NCI-H748 (cell line): ENCODE measurements around the gene GASK1B.

Experiments used
- DNase-seq: peaks from one replicate; lab custom pipeline; 2025; ENCODE audit not compliant: unreplicated experiment; lab: John Stamatoyannopoulos, UW

GASK1B gene

DNA sequence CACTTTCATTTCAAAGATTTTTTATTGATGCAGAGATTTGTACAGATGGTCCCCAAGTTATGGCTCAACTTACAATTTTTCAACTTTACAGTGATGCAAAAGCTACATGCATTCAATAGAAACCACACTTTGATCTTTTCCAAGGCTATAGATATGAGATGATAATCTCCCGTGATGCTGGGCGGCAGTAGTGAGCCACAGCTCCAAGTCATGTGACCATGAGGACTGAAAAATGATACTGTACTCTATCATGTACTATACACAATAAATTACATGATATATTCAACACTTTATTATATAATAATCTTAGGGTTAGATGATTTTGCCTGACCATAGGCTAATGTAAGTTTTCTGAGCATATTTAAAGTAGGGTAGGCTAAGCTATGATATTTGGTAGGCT lies 14.0 kb upstream of the GASK1B start:
- no peak for DNase-seq

DNA sequence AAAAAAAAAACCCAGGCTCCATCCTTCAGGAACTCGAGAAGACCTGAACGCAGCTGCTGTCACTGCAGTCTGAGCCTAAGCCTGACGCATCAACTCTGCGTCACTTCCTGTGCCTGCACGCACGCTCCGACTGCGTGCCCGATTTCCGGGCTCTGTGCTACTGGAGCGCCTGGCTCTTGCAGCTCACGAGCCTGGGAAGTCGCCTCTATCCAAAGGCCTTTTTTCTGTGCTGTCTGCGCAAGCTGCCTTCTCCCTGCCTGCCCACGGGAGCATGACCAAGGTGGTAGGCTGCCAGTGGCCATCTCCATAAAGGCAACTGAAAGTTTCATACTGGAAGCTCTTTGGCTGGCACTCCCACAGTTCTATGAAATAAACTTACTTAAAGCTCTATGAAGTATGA lies 9.9 kb upstream of the GASK1B start:
- no peak for DNase-seq

DNA sequence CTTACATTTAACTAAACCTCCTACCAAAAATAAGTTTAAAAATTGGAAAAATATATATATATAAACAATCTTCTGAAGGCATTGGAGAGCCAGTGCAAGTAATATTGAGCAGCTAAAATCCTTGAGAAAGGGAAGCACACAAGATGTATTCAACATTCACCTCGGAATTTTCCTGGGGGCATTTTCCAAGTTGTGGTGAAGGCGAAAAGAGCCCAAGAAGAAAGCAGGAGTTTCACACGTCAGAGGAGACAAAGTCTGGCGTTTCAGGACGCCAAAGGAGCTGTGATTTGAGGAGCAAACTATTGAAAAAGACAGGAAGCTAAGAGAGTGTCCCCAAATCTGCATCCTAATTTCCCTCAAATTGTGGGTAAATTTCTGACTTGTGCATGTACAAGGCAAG lies 9.1 kb upstream of the GASK1B start:
- DNase-seq, result no peak

DNA sequence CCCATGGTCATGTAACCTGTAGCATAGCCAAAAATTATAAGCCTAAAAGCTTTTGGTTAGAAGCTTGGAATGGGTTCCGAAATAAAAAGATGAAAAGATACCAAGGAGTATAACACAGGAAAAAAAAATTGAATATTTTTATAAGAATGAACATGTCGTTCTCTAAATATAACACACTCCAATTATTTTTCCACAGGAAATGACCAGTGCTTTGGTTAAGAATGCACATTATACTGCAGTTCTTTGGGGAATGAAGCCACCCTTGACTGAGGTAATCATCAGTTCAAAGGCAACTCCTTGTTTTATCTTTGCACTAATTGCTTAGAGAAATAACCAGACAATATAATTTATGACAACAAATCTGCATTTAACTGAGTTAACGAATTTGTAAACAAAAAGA lies 6.6 kb upstream of the GASK1B start:
- DNase-seq, result no peak

DNA sequence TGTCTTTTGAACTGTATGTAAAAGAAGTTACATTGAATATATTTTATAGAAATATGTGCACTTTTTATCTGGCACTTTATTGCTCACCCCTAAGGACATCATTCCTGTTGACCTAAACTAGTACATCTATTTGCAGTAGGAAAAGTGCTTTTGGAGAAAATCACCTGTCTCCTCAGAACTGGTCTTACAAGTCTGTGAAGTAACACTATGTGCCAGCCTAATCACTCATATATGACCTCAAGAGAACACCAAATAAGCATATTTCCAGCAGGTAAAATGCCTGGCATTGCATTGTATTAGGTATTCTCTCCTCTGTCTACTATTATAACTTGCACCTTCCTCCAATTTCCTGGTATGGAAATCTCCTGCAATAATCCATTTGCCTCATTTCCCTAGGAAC lies 4.0 kb upstream of the GASK1B start:
- DNase-seq, result no peak

DNA sequence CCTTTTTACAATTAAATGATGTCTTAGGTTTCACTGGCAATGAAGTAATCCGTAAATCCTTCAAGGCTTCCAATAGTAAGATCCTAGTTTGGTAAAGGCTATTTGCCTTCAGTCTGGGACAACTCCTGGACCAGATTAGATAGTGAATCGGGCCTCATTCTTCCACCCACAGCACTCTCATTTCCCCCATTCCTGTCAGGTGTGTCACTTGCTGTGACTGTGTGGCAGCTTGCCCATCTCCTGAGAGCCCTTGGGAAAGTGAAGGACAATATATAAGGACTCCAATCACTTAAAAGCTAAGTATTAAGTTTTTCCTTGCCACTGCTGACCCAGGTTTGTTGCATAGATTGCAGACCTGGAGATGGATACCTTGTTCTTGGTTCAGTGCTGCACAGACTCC lies 3.3 kb upstream of the GASK1B start:
- no peak for DNase-seq

DNA sequence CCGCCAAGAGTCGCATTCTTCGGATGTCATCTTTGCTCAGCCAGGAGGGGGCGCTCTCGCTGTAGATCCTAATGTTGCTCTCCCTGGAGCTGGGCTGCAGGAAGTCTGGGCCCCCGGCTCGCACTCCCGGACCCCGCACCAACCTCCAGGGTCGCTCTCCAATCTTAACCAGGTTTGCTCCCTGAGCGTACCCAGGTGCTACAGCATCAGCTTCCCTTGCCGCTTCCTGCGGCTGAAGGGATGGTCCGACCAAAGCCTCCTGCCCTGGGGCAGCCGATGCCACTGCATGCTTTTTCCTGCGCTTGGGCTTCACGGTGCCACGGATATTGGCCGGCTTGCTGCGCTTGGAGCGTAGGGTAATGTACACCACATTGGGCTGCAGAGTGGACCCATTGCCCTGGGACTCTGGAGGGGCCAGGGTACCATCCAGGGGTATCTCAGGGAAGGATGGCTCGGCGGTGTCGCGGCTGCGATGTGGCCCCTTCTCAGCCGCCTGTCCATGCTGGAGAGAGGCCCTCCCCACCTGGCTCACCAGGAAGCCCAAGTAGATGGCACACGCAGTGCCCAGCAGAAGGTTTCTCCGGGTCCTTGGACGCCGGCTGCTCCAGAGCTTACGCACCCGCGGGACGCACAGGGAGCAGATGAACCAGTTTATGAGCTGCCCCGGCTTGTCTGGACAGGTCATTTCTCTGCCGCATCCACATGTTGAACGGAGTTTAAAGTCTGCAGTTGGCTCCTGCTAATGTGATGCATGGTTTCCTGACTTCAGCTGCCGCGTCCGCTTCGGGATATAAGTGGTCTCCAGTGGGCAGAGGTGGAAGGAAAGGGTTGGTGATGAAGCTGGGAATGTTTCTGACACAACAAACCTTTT lies 1.9 kb downstream of the GASK1B start:
- no peak for DNase-seq

DNA sequence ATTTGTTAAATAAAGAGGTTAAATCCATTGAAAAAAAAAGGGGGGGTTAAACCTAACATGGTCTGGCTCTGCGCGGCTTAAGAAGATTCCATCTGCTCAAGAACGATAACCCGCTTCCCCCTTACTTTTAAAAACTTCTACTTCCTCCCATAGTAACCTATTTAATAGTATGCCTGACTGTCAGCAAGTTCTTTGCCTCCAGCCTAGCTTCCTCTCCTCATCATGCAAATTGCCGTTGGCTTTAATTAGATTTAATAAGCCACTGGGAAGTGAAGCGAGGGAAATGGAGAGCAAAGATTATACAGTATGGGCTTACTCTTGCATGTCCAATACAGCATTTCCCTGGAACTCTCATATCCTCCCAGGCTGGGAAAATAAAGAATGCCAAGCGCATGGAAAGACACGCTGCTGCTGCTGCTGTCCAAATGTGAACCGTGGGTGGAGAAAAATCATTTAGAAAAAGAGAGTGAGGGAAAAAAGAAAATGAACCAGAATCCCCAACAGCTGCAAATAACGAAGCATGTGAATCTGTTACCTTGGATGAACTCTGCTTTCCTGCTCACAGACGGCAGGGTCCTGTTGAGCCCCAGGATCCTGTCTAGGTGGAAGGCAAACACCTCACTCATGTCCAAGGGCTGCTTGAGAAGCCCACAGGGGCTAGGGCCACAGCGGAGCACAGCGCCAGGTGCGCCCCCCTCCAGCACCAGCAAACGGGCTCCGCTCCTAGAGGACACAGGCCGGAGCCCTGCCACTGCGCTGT lies 2.7 kb downstream of the GASK1B start:
- DNase-seq, result peak; percentile 3

DNA sequence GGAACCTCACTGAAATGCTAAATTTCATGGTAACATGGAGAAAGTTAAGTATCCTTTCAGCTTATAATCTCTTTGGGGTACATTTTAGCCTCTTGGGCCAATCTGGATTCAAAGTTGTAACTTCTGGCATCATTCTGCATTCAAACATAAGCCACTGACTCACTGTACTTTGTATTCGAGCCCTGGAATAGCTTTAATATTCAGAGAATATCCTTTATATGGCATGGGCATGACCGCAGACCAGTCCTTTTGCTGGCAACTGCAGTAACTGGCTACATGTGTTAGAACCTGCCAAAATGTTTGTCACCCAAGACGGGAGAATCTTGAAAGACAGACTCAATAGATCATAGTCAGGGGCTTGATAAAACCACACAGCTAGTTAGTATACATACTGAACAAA lies 3.3 kb downstream of the GASK1B start:
- DNase-seq, result no peak

DNA sequence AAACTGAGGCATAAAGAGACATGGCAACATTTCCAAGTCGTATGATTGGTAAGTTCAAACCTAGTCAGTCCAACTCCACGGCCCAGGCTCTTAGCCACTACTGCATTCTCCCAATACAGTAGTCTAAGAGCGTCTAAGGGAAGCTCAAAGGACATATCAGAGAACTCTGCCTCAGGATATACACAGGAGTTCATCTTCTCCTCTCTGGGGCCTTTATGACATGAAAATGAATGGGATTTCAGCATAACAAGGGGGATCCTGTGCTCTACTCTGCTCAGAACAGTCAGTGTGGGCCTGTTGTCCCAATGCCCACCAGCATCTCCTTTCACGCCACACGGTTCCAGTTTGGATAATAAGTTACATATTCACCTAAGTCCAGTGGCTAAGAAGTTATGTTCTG lies 4.2 kb downstream of the GASK1B start:
- DNase-seq, result no peak

DNA sequence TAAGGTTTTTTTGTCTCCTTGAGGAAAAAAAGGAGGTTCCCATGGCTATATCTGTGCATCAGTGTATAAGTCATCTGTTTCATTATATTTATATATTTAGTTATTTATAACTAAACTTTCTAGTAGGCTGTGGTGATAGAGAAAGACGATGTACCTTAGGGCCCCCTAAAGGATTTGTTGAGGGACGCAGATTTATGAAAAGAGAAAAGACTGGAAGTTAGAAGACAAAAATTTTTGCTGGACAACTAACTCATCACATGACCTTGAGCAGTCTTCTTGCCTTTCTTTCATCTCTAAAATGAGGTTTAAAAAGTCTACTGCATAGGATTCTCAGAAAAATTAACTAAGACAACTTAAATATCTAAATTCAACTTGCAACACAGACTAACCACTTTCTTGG lies 6.1 kb downstream of the GASK1B start:
- DNase-seq, result no peak

DNA sequence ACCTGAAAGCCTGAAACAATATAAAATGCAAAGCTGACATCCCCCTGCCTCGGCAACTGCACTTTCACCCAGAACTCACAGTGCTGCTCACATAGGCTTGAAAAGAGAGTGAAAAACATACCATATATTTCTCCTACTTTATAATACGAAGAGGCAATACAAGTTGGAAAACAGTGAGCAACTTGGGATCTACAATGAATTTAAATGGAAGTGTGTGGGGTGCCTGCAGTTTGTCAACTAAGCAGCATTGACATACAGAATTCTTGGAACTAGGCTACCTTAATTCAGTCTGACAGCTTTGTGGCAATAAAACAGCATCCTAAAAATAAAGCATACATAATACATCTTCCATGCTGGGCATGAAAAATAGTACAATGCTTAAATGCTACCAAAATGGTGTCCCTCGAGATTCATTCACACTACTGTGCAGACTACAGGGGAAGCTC lies 8.0 kb downstream of the GASK1B start:
- no peak for DNase-seq

DNA sequence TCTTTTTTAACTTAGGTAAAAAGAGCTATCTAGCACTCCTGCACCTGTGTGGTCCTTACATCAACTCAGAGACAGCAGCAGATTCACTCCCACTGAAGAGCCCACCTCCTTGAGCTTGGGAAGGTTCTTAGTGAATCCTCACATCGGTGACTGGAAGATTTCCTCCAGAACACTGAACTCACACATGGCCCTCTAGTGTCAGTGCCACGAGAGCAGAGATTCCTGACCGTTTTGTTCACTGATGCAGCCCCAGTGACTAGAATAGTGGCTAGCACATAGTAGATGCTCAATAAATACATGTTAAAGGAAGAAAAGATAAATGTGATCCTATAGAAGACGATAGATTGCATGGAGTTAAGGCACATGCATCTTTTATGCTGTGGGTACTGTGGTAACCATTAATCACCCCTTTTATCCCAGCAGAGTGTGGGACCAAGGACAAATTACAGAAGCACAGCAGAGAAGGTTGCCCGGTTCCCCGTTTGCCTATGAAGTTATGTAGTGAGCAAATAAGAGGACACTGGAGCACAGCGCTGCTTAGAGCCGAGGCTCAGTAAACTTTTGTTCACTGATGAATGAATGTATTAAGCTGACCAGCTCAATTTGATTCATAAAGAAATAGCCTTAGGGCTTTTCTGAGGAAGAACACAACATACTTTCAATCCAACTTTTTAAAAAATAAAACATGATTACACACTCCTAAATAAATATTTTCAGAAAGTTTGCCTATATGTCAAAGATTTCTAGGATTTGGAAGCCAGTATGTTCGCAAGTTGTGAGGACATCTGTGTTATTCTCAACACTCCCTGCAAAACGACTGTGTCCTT lies 8.7 kb downstream of the GASK1B start:
- DNase-seq, result no peak

DNA sequence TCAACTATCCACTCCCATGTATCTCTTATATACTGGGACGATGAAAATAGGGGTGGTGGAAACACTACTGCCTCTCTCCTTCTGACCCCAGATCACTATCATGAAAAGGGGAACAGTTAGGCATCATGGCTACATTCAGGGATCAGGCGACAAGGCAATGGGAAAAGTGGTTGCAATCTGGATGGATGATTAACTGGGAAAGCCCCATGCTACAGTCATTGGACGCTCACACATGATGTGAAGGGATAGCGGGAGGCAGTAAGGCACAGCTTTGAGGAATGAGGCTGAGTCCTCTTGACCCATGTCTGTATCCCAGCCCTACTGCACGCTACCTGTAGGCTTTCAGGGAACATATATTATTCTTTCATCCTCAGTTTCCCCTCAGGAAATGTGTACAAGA lies 10.2 kb downstream of the GASK1B start:
- DNase-seq, result no peak

DNA sequence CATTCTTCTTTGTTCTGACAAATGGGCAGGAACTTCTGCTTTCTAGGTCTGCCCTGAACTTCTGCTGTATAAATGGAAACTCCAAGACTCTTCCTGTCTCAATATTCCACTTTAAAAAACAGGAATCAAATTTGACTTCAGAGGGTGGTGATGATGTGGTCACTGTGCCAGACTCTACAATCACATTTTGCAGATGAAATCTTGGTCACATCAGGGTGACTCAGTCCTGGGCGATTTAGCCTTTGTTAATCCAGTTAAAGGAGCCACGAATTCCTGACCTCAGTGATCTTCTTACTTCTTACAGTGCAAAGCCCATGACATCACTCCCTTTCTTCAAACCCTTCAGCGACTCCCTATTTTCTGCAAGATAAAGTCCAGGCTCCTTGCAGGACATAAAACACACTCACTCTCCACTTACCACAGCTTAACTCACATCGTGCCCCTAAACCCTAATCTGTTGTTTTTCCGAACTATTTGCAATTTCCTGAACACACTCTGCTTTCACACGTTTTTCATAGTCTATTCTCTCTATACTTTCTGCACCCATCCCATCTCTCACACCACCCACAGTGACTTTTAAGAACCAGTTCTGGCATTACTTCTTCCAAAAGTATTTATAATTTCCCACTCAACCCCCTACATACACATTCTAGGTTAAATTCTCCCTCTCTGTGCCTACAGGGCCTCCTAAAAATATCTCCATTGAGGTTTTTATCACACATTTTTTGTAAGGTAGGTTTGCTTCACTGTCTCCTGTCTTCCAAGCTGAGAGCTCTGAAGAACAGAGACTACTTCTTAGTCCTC lies 11.1 kb downstream of the GASK1B start:
- DNase-seq, result no peak

DNA sequence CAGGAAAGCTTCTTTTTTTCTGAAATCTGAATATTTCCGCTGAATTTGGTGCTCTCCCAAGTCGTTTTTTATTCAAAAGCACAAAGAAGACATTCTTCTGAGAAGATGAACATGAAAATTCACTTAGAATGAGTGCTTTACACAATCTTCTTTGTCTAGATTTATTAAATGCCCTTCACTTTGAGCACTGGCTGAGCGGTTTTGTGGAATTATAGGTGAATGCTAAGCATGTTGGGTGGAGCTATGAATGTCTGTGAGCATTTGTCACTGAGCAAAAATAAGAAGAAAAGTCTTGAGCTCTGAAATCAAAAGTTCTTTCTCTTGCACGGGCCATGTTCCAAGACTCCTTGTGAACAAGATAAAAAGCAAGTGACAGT lies 13.1 kb downstream of the GASK1B start:
- no peak for DNase-seq

DNA sequence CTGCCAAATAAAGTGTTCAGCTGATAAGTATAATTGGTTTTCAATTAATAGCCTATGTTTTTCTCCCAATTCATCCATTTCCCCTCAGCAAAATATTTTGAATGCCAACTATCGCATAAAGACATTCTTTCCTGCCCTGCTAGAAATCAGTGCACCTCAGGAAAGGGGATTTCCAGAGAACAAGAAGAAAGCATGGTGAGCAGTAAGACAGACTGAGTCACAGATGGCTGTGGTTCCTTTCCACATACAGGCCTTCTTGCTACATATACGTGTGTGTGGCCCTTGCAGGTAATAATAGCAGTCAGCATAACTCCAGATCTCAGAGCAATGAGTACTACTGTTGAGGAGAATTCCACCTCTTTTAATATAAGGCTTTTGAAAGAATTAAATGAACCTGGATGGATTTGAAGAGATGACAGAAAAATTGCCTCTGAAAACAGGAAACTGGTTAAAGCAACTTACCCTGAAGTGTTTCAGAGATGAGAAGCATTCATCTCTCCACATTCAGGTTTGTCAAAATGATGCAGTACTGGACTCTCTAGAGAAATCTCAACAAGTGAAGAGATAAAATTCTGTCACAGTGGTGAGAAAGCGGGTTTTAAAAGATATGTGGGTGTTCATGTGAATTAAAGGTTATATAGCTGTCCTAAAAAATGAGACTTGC lies 13.6 kb downstream of the GASK1B start:
- no peak for DNase-seq

DNA sequence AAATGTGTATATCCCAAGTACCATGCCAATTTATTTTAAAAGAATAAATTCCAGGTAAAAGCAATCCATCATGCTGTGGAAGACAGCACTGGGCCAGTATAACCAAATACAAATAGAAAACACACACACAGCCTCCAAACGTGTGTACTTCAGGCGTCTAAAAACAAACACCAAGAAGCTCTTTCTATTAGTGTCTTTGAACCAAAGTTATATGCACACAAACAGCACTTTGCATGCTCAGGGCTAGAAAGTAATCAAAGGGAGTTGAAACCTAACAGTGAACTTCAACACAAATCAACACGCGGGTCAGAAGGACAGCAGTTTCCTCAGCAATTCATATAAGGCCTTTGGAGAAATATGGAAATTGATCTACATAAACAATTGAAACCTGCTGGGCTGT lies 15.4 kb downstream of the GASK1B start:
- no peak for DNase-seq

DNA sequence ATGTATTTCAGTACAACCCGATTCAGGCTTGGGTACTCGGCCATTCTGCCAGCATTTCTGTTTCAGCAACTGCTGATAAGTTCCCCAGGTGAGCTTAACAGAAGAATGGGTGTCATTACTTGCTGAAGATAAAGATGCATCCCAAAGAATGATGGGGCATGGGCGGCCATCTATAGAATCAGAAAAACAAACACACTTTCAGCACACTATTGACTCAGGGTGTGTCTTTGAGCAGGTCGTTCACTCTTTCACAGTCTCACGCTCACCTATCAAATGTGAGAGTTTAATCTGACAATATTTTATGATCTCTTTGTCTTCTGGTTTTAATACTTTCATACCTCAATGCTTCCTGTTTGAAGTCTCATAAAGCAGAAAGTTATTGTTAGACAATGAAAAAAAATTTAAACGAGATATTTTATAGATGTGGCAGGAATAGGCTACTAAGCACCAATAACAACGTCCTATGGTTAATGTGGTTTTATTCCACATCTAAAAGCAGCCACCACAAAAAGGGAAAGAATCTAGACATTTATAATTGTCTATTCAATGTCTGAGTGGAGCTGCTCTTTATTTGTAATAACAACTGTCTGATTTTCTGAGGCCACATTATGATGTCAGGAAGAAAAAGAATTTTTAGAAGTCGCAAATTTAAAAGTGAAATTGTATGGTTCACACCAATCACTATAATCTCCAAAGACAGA lies 17.0 kb downstream of the GASK1B start:
- peak; percentile 84 for DNase-seq

DNA sequence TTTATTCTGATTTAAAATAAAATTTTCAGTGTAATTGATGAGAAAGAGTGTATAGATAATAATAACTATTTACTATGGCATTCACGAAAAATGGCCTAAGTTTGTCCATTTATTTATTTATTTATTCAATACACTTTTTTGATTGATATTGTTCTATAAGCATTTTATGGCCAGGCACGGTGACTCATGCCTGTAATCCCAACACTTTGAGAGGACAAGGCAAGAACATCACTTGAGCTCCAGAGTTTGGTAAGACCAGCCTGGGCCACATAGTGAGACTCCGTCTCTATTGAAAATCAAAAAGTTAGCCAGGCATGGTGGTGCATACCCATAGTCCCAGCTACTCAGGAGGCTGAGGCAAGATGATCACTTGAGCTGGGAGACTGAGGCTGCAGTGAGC lies 25.7 kb downstream of the GASK1B start:
- DNase-seq, result no peak
